Thoracic aorta (tissue), 2 donors: Measurements from ENCODE around the gene GLB1L3. TPM values are rescaled to one million over a fixed set of nuclear protein-coding genes. Genes with fewer than 3 reads are reported as not detected.
A peak's percentile ranks its signal among the peaks of the same experiment; 100 is the strongest.

ENCODE experiments used
- ATAC-seq: fragments of 150-250 bp; one replicate; pipeline ENCODE4 v1.8.0; 2017; ENCODE audit warnings: low read depth; ENCODE audit not compliant: insufficient number of reproducible peaks, low FRiP score
- DNase-seq: peaks from one replicate; pipeline ENCODE4 v3.0.0-alpha.2; 2020; ENCODE audit warnings: low spot score
- H3K27ac ChIP-seq, 2 donors: fragments of 200-600 bp; sonication (generic); 1 replicate in 1 of 2; 2 replicates in 1 of 2; pipeline ENCODE4 v1.5.1; 2016; ENCODE audit warnings: mild to moderate bottlenecking in 2 of 2, moderate library complexity in 2 of 2
- H3K27me3 ChIP-seq: fragments of 200-600 bp; sonication (generic); replicated peaks from 2 replicates; pipeline ENCODE4 v1.6.0; 2016; ENCODE audit warnings: mild to moderate bottlenecking; ENCODE audit not compliant: insufficient read depth
- H3K36me3 ChIP-seq: fragments of 200-600 bp; sonication (generic); one replicate; pipeline ENCODE4 v1.5.1; 2016
- H3K4me1 ChIP-seq, 2 donors: fragments of 200-600 bp; sonication (generic); 1 replicate in 1 of 2; 2 replicates in 1 of 2; pipeline versions ENCODE4 v1.5.1 to v1.6.0; 2016; ENCODE audit warnings: low read depth in 2 of 2, mild to moderate bottlenecking in 1 of 2; ENCODE audit not compliant: control insufficient read depth in 1 of 2
- H3K4me3 ChIP-seq: fragments of 200-600 bp; sonication (generic); 2 replicates; pipeline ENCODE4 v1.5.1; 2016; ENCODE audit warnings: mild to moderate bottlenecking
- H3K9me3 ChIP-seq: fragments of 200-600 bp; sonication (generic); 2 replicates; pipeline ENCODE4 v1.5.1; 2016
- total RNA-seq, 2 donors: library from RNA; depleted of rRNA; stranded (reverse); fragments of >200 nt; gene quantifications; one replicate each; pipeline versions ENCODE4 v1.1.0 to v1.2.3, GENCODE V29; 2016
- TF ChIP-seq, protein P1 (sequence below): fragments of 200-600 bp; sonication (generic); IDR thresholded peaks from one replicate; pipeline ENCODE4 v1.5.1; 2019; ENCODE audit warnings: antibody characterized with exemption

GLB1L3 gene
- total RNA-seq, 2 donors from 2014 or later, result not detected

DNA sequence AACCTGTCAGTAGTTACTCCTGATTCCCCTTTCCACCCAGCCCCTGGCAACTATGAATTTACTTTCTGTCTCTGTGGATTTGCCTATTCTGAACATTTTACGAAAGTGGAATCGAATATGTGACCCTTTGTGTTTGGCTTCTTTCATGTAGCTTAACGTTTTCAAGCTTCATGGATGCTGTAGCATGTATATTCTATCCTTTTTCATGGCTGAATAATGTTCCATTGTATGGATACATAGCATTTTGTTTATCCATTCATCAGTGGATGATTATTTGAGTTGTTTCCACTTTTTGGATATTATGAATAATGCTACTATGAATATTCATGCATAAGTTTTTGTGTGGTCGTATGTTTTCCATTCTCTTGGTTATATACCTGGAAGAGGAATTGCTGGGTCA lies 46.4 kb downstream of the GLB1L3 start:
- ATAC-seq (no peak), DNase-seq (no peak)
- no peaks in the 10 kb centered on the region for H3K36me3 ChIP-seq
- no peaks in the 10 kb centered on the region for H3K4me1 ChIP-seq
- no peak overlapping the region for H3K27ac ChIP-seq
- no peak overlapping the region for H3K4me3 ChIP-seq
- no peaks in the 10 kb centered on the region for H3K27me3 ChIP-seq
- no peaks in the 10 kb centered on the region for H3K9me3 ChIP-seq
- TF ChIP-seq, protein P1, sequence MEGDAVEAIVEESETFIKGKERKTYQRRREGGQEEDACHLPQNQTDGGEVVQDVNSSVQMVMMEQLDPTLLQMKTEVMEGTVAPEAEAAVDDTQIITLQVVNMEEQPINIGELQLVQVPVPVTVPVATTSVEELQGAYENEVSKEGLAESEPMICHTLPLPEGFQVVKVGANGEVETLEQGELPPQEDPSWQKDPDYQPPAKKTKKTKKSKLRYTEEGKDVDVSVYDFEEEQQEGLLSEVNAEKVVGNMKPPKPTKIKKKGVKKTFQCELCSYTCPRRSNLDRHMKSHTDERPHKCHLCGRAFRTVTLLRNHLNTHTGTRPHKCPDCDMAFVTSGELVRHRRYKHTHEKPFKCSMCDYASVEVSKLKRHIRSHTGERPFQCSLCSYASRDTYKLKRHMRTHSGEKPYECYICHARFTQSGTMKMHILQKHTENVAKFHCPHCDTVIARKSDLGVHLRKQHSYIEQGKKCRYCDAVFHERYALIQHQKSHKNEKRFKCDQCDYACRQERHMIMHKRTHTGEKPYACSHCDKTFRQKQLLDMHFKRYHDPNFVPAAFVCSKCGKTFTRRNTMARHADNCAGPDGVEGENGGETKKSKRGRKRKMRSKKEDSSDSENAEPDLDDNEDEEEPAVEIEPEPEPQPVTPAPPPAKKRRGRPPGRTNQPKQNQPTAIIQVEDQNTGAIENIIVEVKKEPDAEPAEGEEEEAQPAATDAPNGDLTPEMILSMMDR, result no peak

- TF ChIP-seq, protein P1, result no peak
- peaks cover 4 to 17% of the 10 kb centered on the region in 2 donors for H3K4me1 ChIP-seq
- ATAC-seq (no peak), DNase-seq (no peak)
- H3K27ac ChIP-seq, result no peak overlapping the region
- H3K27me3 ChIP-seq, result no peaks in the 10 kb centered on the region
- H3K4me3 ChIP-seq, result no peak overlapping the region
- H3K36me3 ChIP-seq, result no peaks in the 10 kb centered on the region
- H3K9me3 ChIP-seq, result no peaks in the 10 kb centered on the region
Measured at GRCh38 chr11:134328433-134328832, 52.3 kb downstream of the GLB1L3 start.

- ATAC-seq (no peak), DNase-seq (no peak)
- H3K27ac ChIP-seq, result no peak overlapping the region
- H3K27me3 ChIP-seq, result no peaks in the 10 kb centered on the region
- TF ChIP-seq, protein P1, result no peak
- H3K4me1 ChIP-seq, result peaks cover 4 to 17% of the 10 kb centered on the region in 2 donors
- H3K4me3 ChIP-seq, result peak overlapping the region; percentile 75
- no peaks in the 10 kb centered on the region for H3K36me3 ChIP-seq
- H3K9me3 ChIP-seq, result no peaks in the 10 kb centered on the region
Measured at GRCh38 chr11:134330611-134331353, 54.6 kb downstream of the GLB1L3 start.

GRCh38 chr11:134331354-134332188 lies 55.4 kb downstream of the GLB1L3 start, which contains the start of gene GLB1L2:
Gene GLB1L2, plus strand, starts transcription at chr11:134331988. Its CDS starts 74 bp downstream, at chr11:134332062.
- Histone ChIP-seq H3K4me3 (peak within 1 kb of the TSS; percentile 75), H3K27ac (no peak within 1 kb of the TSS), H3K9me3 (no peaks in the 10 kb centered on the region), H3K27me3 (no peaks in the 10 kb centered on the region), H3K4me1 (peaks cover 4 to 17% of the 10 kb centered on the region in 2 donors), H3K36me3 (no peaks in the 10 kb centered on the region)
- ATAC-seq (peak; percentile 75), DNase-seq (no peak)
- TF ChIP-seq, protein P1, result no peak

- TF ChIP-seq, protein P1, result no peak
- ATAC-seq (peak; percentile 37), DNase-seq (no peak)
- Histone ChIP-seq H3K36me3 (no peaks in the 10 kb centered on the region), H3K4me1 (peaks cover 4 to 17% of the 10 kb centered on the region in 2 donors), H3K27ac (no peak overlapping the region), H3K27me3 (no peaks in the 10 kb centered on the region), H3K9me3 (no peaks in the 10 kb centered on the region), H3K4me3 (peak overlapping the region; percentile 75)
Measured at GRCh38 chr11:134332189-134332631, 56.0 kb downstream of the GLB1L3 start.
